T-cell (primary cell): ENCODE data around the gene HDAC1. TPM values are rescaled to one million over a fixed set of nuclear protein-coding genes. Genes with fewer than 3 reads are reported as not detected.

Experiments
- ATAC-seq, 4 experiments: fragments of 200-7000 bp in 3 of 4; fragments of 150-1000 bp in 1 of 4; cut with Tn5 transposase; replicated peaks in 1 of 4; 1 replicate in 3 of 4; 2 replicates in 1 of 4; pipeline ENCODE4 v1.10.0; 2021; ENCODE audit warnings: moderate library complexity in 3 of 4, mild to moderate bottlenecking in 2 of 4, moderate number of reproducible peaks in 1 of 4
- CTCF ChIA-PET, 2 donors: fragments of 300-600 bp; sonication (Branson Sonifier 250); formaldehyde crosslinking; loops; one replicate each; lab custom pipeline; 2022; ENCODE audit warnings: antibody characterized with exemption in 2 of 2; lab: Charles Lee
- POLR2A ChIA-PET, 2 donors: fragments of 300-600 bp; sonication (Branson Sonifier 250); formaldehyde crosslinking; loops; one replicate each; lab custom pipeline; 2022; ENCODE audit warnings: antibody characterized with exemption in 2 of 2; lab: Charles Lee
- DNase-seq, 35 experiments: peaks; one replicate each; pipeline versions ENCODE4 v3.0.0 to v3.0.0-alpha.2; 2013 to 2023
- H3K27ac ChIP-seq: one replicate; pipeline ENCODE4 v1.5.1; 2013; ENCODE audit warnings: low read length
- H3K27me3 ChIP-seq, 2 experiments: replicated peaks in 1 of 2; 1 replicate in 1 of 2; 2 replicates in 1 of 2; pipeline versions ENCODE4 v1.6.1 to v1.7.0; 2013; ENCODE audit warnings: low read length in 1 of 2, mixed read lengths in 1 of 2; ENCODE audit not compliant: control insufficient read depth in 2 of 2, insufficient read depth in 2 of 2; ENCODE audit errors: extremely low read depth in 1 of 2
- H3K36me3 ChIP-seq, 2 donors: 1 replicate in 1 of 2; 2 replicates in 1 of 2; pipeline versions ENCODE4 v1.6.1 to v1.7.0; 2013; ENCODE audit warnings: low read length in 1 of 2; ENCODE audit not compliant: control insufficient read depth in 2 of 2, insufficient read depth in 1 of 2; ENCODE audit errors: extremely low read depth in 1 of 2
- H3K4me1 ChIP-seq, 2 experiments: 1 replicate in 1 of 2; 2 replicates in 1 of 2; pipeline versions ENCODE4 v1.6.1 to v1.7.0; 2013; ENCODE audit warnings: low read length in 2 of 2, mixed read lengths in 1 of 2; ENCODE audit not compliant: insufficient read depth in 2 of 2, control insufficient read depth in 1 of 2; ENCODE audit errors: extremely low read depth in 1 of 2
- H3K4me3 ChIP-seq, 2 donors: 1 replicate in 1 of 2; 2 replicates in 1 of 2; pipeline versions ENCODE4 v1.5.1 to v1.7.0; 2013; ENCODE audit warnings: mild to moderate bottlenecking in 2 of 2, low read length in 1 of 2, moderate library complexity in 1 of 2; ENCODE audit not compliant: control insufficient read depth in 1 of 2; ENCODE audit errors: extremely low read depth in 1 of 2
- H3K9me3 ChIP-seq: 2 replicates; pipeline ENCODE4 v1.7.0; 2013
- H3K27ac Mint-ChIP-seq, 2 donors: one replicate each; pipeline ENCODE4 v1.8.0; 2020 to 2021; ENCODE audit warnings: mild to moderate bottlenecking in 2 of 2, mixed read lengths in 2 of 2
- H3K27me3 Mint-ChIP-seq, 2 donors: one replicate each; pipeline ENCODE4 v1.8.0; 2021 to 2022; ENCODE audit warnings: mixed read lengths in 2 of 2
- H3K36me3 Mint-ChIP-seq: one replicate; pipeline ENCODE4 v1.8.0; 2021; ENCODE audit warnings: mixed read lengths
- H3K4me1 Mint-ChIP-seq, 3 donors: one replicate each; pipeline ENCODE4 v1.8.0; 2020 to 2022; ENCODE audit warnings: mixed read lengths in 3 of 3, mild to moderate bottlenecking in 1 of 3
- H3K4me3 Mint-ChIP-seq, 3 donors: one replicate each; pipeline ENCODE4 v1.8.0; 2020 to 2022; ENCODE audit warnings: mild to moderate bottlenecking in 3 of 3, mixed read lengths in 3 of 3, moderate library complexity in 3 of 3
- H3K9me3 Mint-ChIP-seq, 3 donors: one replicate each; pipeline ENCODE4 v1.8.0; 2020 to 2022; ENCODE audit warnings: mixed read lengths in 3 of 3
- WGBS: methylation state at CpG from one replicate; pipeline ENCODE4 v1.1.5; 2013; ENCODE audit warnings: missing lambda C conversion rate; ENCODE audit not compliant: insufficient coverage; 5-methylcytosine and 5-hydroxymethylcytosine counted together
- total RNA-seq, 35 experiments: library from RNA in 6 of 35; stranded (reverse) in 6 of 35; fragments of 120-200 nt in 1 of 35; gene quantifications; one replicate each; pipeline versions ENCODE4 v1.2.1 to v1.2.4 and lab custom pipeline; 2013 to 2026

Gene HDAC1
- total RNA-seq, 5 donors from 2014 or later (not counting 1 experiment from before 2014, with no cell fraction given) = 117 to 153 (median 142) TPM

DNA sequence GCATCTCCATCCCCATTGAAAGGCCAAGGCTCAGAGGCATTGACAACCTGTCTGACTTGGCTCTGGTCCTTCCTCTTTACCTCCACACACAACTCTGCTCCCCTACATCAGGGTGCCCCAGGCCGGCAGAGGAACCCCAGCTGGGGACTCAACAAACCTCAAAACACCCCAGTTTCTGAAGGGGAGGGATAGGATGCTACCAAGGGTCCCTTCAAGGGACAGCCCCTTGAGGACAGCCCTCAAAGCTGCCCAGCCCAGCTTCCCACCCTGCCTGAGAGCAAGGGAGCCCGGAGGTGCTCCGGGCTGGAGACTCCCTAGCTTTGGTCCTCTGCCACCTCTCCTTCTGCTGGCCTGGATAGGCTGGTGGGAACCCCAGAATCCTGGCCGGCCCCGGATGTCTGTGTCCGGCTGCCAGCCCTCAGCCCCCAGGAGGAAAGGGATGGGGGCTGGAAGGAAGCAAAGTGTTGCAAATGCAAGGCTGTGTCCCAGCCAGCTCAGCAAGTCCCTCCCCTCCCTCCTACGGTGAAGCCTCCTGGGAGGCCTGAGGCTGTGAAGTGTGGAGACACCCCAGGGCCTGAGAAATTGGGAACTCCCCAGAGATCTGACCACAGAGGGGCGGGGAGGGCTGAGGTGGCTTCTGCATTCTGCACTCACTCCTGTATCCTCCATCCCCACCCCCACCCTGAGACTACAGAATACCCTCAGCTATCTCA lies 45.2 kb downstream of the HDAC1 start:
- H3K27me3 ChIP-seq = peaks cover 0 to 5% of the 10 kb centered on the region in 2 experiments
- ATAC-seq (peak in 1 of 4 experiments; percentile 30), DNase-seq (peak in 31 of 35 experiments; percentile 45 to 81 (median 60))
- no peaks in the 10 kb centered on the region for H3K27me3 Mint-ChIP-seq
- peaks cover 16 to 36% of the 10 kb centered on the region in 2 experiments for H3K4me1 ChIP-seq
- peaks cover 4 to 8% of the 10 kb centered on the region in 2 donors for H3K36me3 ChIP-seq
- H3K4me3 Mint-ChIP-seq = peak overlapping the region; percentile 48 to 74 (median 68)
- H3K4me3 ChIP-seq = no peak overlapping the region
- ChIA-PET CTCF (interaction anchor here in 1 of 2 donors (1.2 to 2.1 kb wide), 2 partner anchors 35 to 121 kb away, joined by 3 to 9 read pairs; no protein-coding TSS in a partner anchor), POLR2A (interaction anchor here (0.6 to 1.5 kb wide), 6 partner anchors 39 to 227 kb away, joined by 3 to 7 read pairs (median 4); partner anchors contain the start of gene BSDC1 (in 1 of the 2))
- peaks cover 31 to 42% (median 35%) of the 10 kb centered on the region in 3 donors for H3K4me1 Mint-ChIP-seq
- no peak overlapping the region for H3K27ac ChIP-seq
- H3K9me3 Mint-ChIP-seq = no peaks in the 10 kb centered on the region
- peaks cover 3% of the 10 kb centered on the region for H3K36me3 Mint-ChIP-seq
- peak overlapping the region; percentile 31 to 61 for H3K27ac Mint-ChIP-seq
- no peaks in the 10 kb centered on the region for H3K9me3 ChIP-seq
- 100% methylated on average over 2 of the region's 8 CpGs for WGBS

GRCh38 chr1:32337855-32338636 lies 46.2 kb downstream of the HDAC1 start:
- ChIA-PET POLR2A (interaction anchor here (0.6 to 0.8 kb wide), 2 partner anchors 38 to 56 kb away, joined by 3 to 5 read pairs; partner anchors contain the start of gene BSDC1 (in 1 of the 2)), CTCF (no interaction called here)
- Mint-ChIP-seq H3K4me1 (peaks cover 35 to 46% (median 38%) of the 10 kb centered on the region in 3 donors), H3K27me3 (no peaks in the 10 kb centered on the region), H3K9me3 (no peaks in the 10 kb centered on the region), H3K27ac (peak overlapping the region; percentile 33 to 44), H3K36me3 (peaks cover 3% of the 10 kb centered on the region), H3K4me3 (peak overlapping the region in 1 of 3 donors; percentile 68)
- no peaks in the 10 kb centered on the region for H3K9me3 ChIP-seq
- no peak overlapping the region for H3K4me3 ChIP-seq
- no peak overlapping the region for H3K27ac ChIP-seq
- H3K4me1 ChIP-seq = peaks cover 16 to 36% of the 10 kb centered on the region in 2 experiments
- peaks cover 0 to 5% of the 10 kb centered on the region in 2 experiments for H3K27me3 ChIP-seq
- WGBS = 96% methylated on average over 4 of the region's 16 CpGs
- ATAC-seq = no peak
- H3K36me3 ChIP-seq = no peaks in the 10 kb centered on the region
- DNase-seq = peak in 7 of 35 experiments; percentile 16 to 52 (median 25)

- Mint-ChIP-seq H3K36me3 (peaks cover under 1% of the 10 kb centered on the region), H3K9me3 (no peaks in the 10 kb centered on the region), H3K4me1 (peaks cover 29 to 47% (median 34%) of the 10 kb centered on the region in 3 donors), H3K27me3 (no peaks in the 10 kb centered on the region), H3K4me3 (no peak overlapping the region), H3K27ac (peak overlapping the region; percentile 33 to 44)
- Histone ChIP-seq H3K4me1 (peaks cover 13 to 36% of the 10 kb centered on the region in 2 experiments), H3K9me3 (no peaks in the 10 kb centered on the region), H3K4me3 (no peak overlapping the region), H3K27me3 (peaks cover 0 to 5% of the 10 kb centered on the region in 2 experiments), H3K36me3 (no peaks in the 10 kb centered on the region), H3K27ac (no peak overlapping the region)
- DNase-seq (no peak), ATAC-seq (no peak)
- ChIA-PET CTCF (no interaction called here), POLR2A (no interaction called here)
- 90% methylated on average over 9 of the region's 14 CpGs for WGBS
Observed at GRCh38 chr1:32338637-32339145, 46.8 kb downstream of the HDAC1 start.

GRCh38 chr1:32339363-32339978 lies 47.6 kb downstream of the HDAC1 start:
- H3K4me3 Mint-ChIP-seq = peak overlapping the region in 1 of 3 donors; percentile 14
- peaks cover 21 to 39% (median 26%) of the 10 kb centered on the region in 3 donors for H3K4me1 Mint-ChIP-seq
- 82% methylated on average over 4 of the region's 5 CpGs for WGBS
- Histone ChIP-seq H3K27me3 (peaks cover 0 to 5% of the 10 kb centered on the region in 2 experiments), H3K9me3 (no peaks in the 10 kb centered on the region), H3K27ac (no peak overlapping the region), H3K36me3 (no peaks in the 10 kb centered on the region), H3K4me3 (no peak overlapping the region), H3K4me1 (peaks cover 11 to 30% of the 10 kb centered on the region in 2 experiments)
- ChIA-PET CTCF (no interaction called here), POLR2A (no interaction called here)
- DNase-seq = no peak
- H3K27me3 Mint-ChIP-seq = no peaks in the 10 kb centered on the region
- H3K27ac Mint-ChIP-seq = peak overlapping the region in 1 of 2 donors; percentile 0
- H3K36me3 Mint-ChIP-seq = no peaks in the 10 kb centered on the region
- H3K9me3 Mint-ChIP-seq = no peaks in the 10 kb centered on the region
- ATAC-seq = no peak

- DNase-seq (no peak), ATAC-seq (no peak)
- WGBS = 96% methylated on average over 10 of the region's 11 CpGs
- POLR2A ChIA-PET = no interaction called here
- Mint-ChIP-seq H3K36me3 (no peaks in the 10 kb centered on the region), H3K9me3 (no peaks in the 10 kb centered on the region), H3K27ac (no peak overlapping the region), H3K27me3 (no peaks in the 10 kb centered on the region), H3K4me1 (peaks cover 31 to 48% (median 35%) of the 10 kb centered on the region in 3 donors), H3K4me3 (no peak overlapping the region)
- Histone ChIP-seq H3K4me1 (peaks cover 11 to 35% of the 10 kb centered on the region in 2 experiments), H3K27me3 (peaks cover 0 to 8% of the 10 kb centered on the region in 2 experiments), H3K4me3 (no peak overlapping the region), H3K9me3 (no peaks in the 10 kb centered on the region), H3K27ac (no peak overlapping the region), H3K36me3 (no peaks in the 10 kb centered on the region)
- CTCF ChIA-PET = interaction anchor here in 1 of 2 donors (0.6 kb wide), 1 partner anchor 91 kb away, joined by 4 read pairs; no protein-coding TSS in a partner anchor
Observed at GRCh38 chr1:32341186-32341757, 49.4 kb downstream of the HDAC1 start.
